ENCODE data around the gene POLR2H. TPM values are rescaled to one million over a fixed set of nuclear protein-coding genes. Genes with fewer than 3 reads are reported as not detected.

POLR2H gene
- total RNA-seq, 4 donors from 2014 or later: 74.4 to 206 (median 146) TPM

DNA sequence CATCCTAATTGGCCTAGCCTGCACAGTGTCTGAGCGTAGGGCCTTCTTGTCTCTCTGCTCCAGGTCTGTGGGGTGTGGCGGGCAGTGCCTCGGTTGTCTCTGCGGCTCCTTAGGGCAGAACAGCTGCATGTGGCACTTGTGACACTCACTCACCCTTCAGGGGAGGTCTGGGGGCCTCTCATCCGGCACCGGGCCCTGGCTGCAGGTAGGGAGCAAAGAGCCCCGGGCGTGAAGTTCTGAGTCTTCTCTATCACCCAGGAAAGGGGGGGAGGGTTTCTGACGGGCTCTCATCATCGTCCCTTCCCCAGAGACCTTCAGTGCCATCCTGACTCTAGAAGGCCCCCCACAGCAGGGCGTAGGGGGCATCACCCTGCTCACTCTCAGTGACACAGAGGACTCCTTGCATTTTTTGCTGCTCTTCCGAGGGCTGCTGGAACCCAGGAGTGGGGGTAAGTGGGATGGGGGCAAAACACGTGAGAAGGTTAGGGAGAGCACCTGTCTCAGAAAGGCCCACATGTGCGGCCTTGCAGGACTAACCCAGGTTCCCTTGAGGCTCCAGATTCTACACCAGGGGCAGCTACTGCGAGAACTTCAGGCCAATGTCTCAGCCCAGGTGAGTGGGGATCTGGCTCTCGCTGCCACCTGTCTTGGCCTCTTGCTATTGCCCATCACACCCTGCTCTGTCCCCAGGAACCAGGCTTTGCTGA is 21.0 kb downstream of the POLR2H start:
- peaks cover 12 to 28% (median 14%) of the 10 kb centered on the region in 4 donors for H3K4me1 ChIP-seq
- in situ Hi-C loops (cut with MboI; ENCODE audit: low pct_ligation_motif_present in 1 of 4, low pct_unique_long_range_greater_than_20kb in 1 of 4, low sequenced_read_pairs in 3 of 4): loop anchor here in 1 of 4 donors (25.0 kb wide), 1 partner anchor 405 kb away; no protein-coding TSS in a partner anchor

DNA sequence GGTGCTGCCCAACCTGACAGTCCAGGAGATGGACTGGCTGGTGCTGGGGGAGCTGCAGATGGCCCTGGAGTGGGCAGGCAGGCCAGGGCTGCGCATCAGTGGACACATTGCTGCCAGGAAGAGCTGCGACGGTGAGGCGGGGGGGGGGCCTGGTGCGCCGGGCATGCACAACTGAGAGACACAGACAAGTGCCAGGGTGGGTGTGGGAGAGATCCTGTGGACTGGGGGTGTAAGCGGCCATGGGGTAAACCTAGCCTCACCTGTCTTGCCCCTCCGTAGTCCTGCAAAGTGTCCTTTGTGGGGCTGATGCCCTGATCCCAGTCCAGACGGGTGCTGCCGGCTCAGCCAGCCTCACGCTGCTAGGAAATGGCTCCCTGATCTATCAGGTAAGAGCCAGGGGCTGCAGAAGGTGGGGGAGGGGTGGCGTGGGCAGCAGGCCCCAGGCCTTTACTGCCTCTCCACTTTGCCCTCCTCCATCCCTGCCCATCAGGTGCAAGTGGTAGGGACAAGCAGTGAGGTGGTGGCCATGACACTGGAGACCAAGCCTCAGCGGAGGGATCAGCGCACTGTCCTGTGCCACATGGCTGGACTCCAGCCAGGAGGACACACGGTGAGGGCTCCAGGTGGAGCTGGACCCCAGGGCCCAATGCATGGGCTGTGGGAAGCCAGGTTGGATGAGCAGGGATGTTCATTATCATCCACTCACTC is 21.7 kb downstream of the POLR2H start:
- TF ChIP-seq POLR2AphosphoS5 (IDR thresholded peaks at IDR 0.05): no peak
- intact Hi-C loops (cut with DNase I; ENCODE audit: low total_unique reads): loop anchor here (10.0 kb wide), 1 partner anchor 392 kb away; no protein-coding TSS in a partner anchor

More for the DNA sequence above, 21.0 kb downstream of the POLR2H start:
- Histone ChIP-seq H3K27ac (no peak overlapping the region), H3K36me3 (no peaks in the 10 kb centered on the region), H3K4me3 (no peak overlapping the region), H3K9me3 (no peaks in the 10 kb centered on the region), H3K27me3 (peaks cover 47% of the 10 kb centered on the region)
- TF ChIP-seq POLR2AphosphoS5 (IDR thresholded peaks at IDR 0.05) (no peak), EP300 (IDR thresholded peaks at IDR 0.05; ENCODE audit: low read depth) (no peak), POLR2A (IDR thresholded peaks at IDR 0.05) (no peak)
- TF ChIP-seq, protein P1, sequence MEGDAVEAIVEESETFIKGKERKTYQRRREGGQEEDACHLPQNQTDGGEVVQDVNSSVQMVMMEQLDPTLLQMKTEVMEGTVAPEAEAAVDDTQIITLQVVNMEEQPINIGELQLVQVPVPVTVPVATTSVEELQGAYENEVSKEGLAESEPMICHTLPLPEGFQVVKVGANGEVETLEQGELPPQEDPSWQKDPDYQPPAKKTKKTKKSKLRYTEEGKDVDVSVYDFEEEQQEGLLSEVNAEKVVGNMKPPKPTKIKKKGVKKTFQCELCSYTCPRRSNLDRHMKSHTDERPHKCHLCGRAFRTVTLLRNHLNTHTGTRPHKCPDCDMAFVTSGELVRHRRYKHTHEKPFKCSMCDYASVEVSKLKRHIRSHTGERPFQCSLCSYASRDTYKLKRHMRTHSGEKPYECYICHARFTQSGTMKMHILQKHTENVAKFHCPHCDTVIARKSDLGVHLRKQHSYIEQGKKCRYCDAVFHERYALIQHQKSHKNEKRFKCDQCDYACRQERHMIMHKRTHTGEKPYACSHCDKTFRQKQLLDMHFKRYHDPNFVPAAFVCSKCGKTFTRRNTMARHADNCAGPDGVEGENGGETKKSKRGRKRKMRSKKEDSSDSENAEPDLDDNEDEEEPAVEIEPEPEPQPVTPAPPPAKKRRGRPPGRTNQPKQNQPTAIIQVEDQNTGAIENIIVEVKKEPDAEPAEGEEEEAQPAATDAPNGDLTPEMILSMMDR (IDR thresholded peaks at IDR 0.05): no peak
- WGBS, 2 donors (ENCODE audit: low coverage in 1 of 2): 79% methylated on average over 15 of the region's 16 CpGs; no CpG with 5 or more reads in 1 of the 2 donors
- intact Hi-C loops (cut with DNase I; ENCODE audit: low total_unique reads): loop anchor here (10.0 kb wide), 1 partner anchor 392 kb away; no protein-coding TSS in a partner anchor
- DNase-seq: no peak

DNA sequence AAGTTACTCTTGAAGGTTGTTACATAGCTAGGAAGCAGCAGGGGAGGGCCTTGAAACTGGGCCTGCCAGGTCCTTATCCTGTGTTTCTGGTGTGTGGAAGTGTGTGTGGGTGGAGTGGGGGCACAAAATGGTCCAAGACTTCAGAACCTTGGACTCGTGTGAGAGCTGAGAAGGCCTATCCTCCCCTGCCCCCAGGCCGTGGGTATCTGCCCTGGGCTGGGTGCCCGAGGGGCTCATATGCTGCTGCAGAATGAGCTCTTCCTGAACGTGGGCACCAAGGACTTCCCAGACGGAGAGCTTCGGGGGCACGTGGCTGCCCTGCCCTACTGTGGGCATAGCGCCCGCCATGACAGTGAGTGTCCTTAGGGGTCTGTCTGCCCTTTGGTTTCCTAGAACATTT is 22.8 kb downstream of the POLR2H start:
- Histone ChIP-seq H3K27me3 (peaks cover 29% of the 10 kb centered on the region), H3K4me3 (no peak overlapping the region), H3K9me3 (no peaks in the 10 kb centered on the region), H3K4me1 (peaks cover 10 to 16% (median 13%) of the 10 kb centered on the region in 4 donors), H3K27ac (no peak overlapping the region), H3K36me3 (no peaks in the 10 kb centered on the region)
- no peak for DNase-seq
- intact Hi-C loops (cut with DNase I; ENCODE audit: low total_unique reads) (loop anchor here (10.0 kb wide), 1 partner anchor 390 kb away; no protein-coding TSS in a partner anchor), in situ Hi-C loops (cut with MboI; ENCODE audit: low pct_ligation_motif_present in 1 of 4, low pct_unique_long_range_greater_than_20kb in 1 of 4, low sequenced_read_pairs in 3 of 4) (loop anchor here in 1 of 4 donors (25.0 kb wide), 1 partner anchor 403 kb away; no protein-coding TSS in a partner anchor)
- 86% methylated on average over 1 of the region's 9 CpGs; no CpG with 5 or more reads in 1 of the 2 donors for WGBS, 2 donors (ENCODE audit: low coverage in 1 of 2)
- no peak for TF ChIP-seq POLR2AphosphoS5 (IDR thresholded peaks at IDR 0.05)
- no peak for TF ChIP-seq POLR2A (IDR thresholded peaks at IDR 0.05)
- TF ChIP-seq, protein P1 (IDR thresholded peaks at IDR 0.05): no peak

More for the DNA sequence above, 21.7 kb downstream of the POLR2H start:
- DNase-seq: no peak
- in situ Hi-C loops (cut with MboI; ENCODE audit: low pct_ligation_motif_present in 1 of 4, low pct_unique_long_range_greater_than_20kb in 1 of 4, low sequenced_read_pairs in 3 of 4): loop anchor here in 1 of 4 donors (25.0 kb wide), 1 partner anchor 404 kb away; no protein-coding TSS in a partner anchor
- no peaks in the 10 kb centered on the region for H3K9me3 ChIP-seq
- H3K4me1 ChIP-seq: peaks cover 12 to 21% (median 14%) of the 10 kb centered on the region in 4 donors
- no peaks in the 10 kb centered on the region for H3K36me3 ChIP-seq
- H3K4me3 ChIP-seq: no peak overlapping the region
- peaks cover 40% of the 10 kb centered on the region for H3K27me3 ChIP-seq
- H3K27ac ChIP-seq: no peak overlapping the region
- WGBS, 2 donors (ENCODE audit: low coverage in 1 of 2): 89 to 100% methylated on average over 1 to 15 of the region's 15 CpGs

DNA sequence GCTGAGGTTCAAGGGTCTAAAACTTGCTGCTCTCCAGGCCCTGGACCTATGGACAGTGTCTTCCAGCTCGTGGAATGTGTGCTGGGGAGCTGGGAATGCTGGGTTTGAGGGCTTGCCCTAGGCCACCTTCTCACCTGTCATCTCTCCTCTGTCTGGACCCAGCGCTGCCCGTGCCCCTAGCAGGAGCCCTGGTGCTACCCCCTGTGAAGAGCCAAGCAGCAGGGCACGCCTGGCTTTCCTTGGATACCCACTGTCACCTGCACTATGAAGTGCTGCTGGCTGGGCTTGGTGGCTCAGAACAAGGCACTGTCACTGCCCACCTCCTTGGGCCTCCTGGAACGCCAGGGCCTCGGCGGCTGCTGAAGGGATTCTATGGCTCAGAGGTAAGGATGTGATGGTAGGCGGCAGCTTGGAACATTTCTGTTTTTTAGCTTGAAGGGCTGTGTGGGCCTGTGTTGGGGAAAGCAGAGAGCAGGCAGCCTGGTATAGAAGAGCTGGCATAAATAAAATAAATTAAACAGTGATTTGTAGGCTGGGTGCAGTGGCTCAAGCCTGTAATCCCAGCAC is 23.4 kb downstream of the POLR2H start:
- no peak for TF ChIP-seq POLR2A (IDR thresholded peaks at IDR 0.05)
- TF ChIP-seq, protein P1 (IDR thresholded peaks at IDR 0.05): no peak
- no peak for TF ChIP-seq EP300 (IDR thresholded peaks at IDR 0.05; ENCODE audit: low read depth)
- TF ChIP-seq POLR2AphosphoS5 (IDR thresholded peaks at IDR 0.05): no peak
- Histone ChIP-seq H3K4me1 (peaks cover 10 to 14% (median 12%) of the 10 kb centered on the region in 4 donors), H3K4me3 (no peak overlapping the region), H3K27me3 (peaks cover 24% of the 10 kb centered on the region), H3K36me3 (no peaks in the 10 kb centered on the region), H3K27ac (no peak overlapping the region), H3K9me3 (no peaks in the 10 kb centered on the region)
- 94% methylated on average over 7 of the region's 8 CpGs; no CpG with 5 or more reads in 1 of the 2 donors for WGBS, 2 donors (ENCODE audit: low coverage in 1 of 2)
- intact Hi-C loops (cut with DNase I; ENCODE audit: low total_unique reads) (loop anchor here (10.0 kb wide), 1 partner anchor 390 kb away; no protein-coding TSS in a partner anchor), in situ Hi-C loops (cut with MboI; ENCODE audit: low pct_ligation_motif_present in 1 of 4, low pct_unique_long_range_greater_than_20kb in 1 of 4, low sequenced_read_pairs in 3 of 4) (loop anchor here in 1 of 4 donors (25.0 kb wide), 1 partner anchor 402 kb away; no protein-coding TSS in a partner anchor)
- DNase-seq: no peak

Data from transverse colon (tissue), 4 donors.